Progenitor cell of endocrine pancreas (in vitro differentiated cells): Measurements from ENCODE around the gene OPTN. TPM values are rescaled to one million over a fixed set of nuclear protein-coding genes. Genes with fewer than 3 reads are reported as not detected.

Experiments used
- DNase-seq: peaks from one replicate; pipeline ENCODE4 v3.0.0; 2021; ENCODE audit warnings: low spot score; ENCODE audit not compliant: unreplicated experiment
- H3K27ac Mint-ChIP-seq: 2 replicates; pipeline ENCODE4 v1.8.0; 2021; ENCODE audit warnings: mild to moderate bottlenecking, moderate library complexity, mixed read lengths
- H3K27me3 Mint-ChIP-seq: 2 replicates; pipeline ENCODE4 v1.8.0; 2021; ENCODE audit warnings: mixed read lengths
- H3K36me3 Mint-ChIP-seq: 2 replicates; pipeline ENCODE4 v1.8.0; 2022; ENCODE audit warnings: mixed read lengths; ENCODE audit not compliant: insufficient read depth
- H3K4me1 Mint-ChIP-seq: 2 replicates; pipeline ENCODE4 v1.8.0; 2021; ENCODE audit warnings: low read depth, mixed read lengths
- H3K4me3 Mint-ChIP-seq: 2 replicates; pipeline ENCODE4 v1.8.0; 2021; ENCODE audit warnings: low read depth, mild to moderate bottlenecking, moderate library complexity, mixed read lengths
- H3K9me3 Mint-ChIP-seq: 2 replicates; pipeline ENCODE4 v1.8.0; 2021; ENCODE audit warnings: low read depth, mixed read lengths
- total RNA-seq: library from RNA; stranded (reverse); gene quantifications from 2 replicates; pipeline ENCODE4 v1.2.1, GENCODE V29; 2021
- TF ChIP-seq, protein P1 (sequence below): fragments of 200-600 bp; sonication (generic); IDR thresholded peaks from one replicate; pipeline ENCODE4 v1.5.0; 2021; ENCODE audit warnings: antibody characterized with exemption, mild to moderate bottlenecking; ENCODE audit not compliant: unreplicated experiment

The OPTN gene
- total RNA-seq, 1 donor from 2014 or later, result 6.8 TPM

DNA sequence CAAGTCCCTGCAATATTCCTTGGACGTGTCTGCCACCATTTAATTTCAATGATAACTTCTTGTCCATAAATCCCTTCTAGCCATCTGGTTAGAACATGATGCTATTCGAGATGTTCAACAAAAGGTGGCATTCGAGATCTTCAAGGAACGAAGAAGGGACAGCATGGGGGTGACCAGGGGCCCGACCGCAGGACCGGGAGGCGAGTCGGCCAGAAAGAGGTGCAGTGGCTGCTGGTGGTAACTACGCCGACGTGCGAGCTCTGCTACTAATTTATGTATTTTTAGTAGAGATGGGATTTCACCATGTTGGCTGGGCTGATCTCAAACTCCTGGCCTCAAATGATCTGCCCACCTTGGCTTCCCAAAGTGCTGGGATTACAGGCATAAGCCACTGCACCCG is 4.7 kb downstream of the OPTN start:
- Mint-ChIP-seq H3K36me3 (no peaks in the 10 kb centered on the region), H3K9me3 (no peaks in the 10 kb centered on the region), H3K4me3 (no peak overlapping the region), H3K4me1 (peaks cover 14% of the 10 kb centered on the region), H3K27ac (no peak overlapping the region), H3K27me3 (peaks cover 19% of the 10 kb centered on the region)
- no peak for DNase-seq
- TF ChIP-seq, protein P1, sequence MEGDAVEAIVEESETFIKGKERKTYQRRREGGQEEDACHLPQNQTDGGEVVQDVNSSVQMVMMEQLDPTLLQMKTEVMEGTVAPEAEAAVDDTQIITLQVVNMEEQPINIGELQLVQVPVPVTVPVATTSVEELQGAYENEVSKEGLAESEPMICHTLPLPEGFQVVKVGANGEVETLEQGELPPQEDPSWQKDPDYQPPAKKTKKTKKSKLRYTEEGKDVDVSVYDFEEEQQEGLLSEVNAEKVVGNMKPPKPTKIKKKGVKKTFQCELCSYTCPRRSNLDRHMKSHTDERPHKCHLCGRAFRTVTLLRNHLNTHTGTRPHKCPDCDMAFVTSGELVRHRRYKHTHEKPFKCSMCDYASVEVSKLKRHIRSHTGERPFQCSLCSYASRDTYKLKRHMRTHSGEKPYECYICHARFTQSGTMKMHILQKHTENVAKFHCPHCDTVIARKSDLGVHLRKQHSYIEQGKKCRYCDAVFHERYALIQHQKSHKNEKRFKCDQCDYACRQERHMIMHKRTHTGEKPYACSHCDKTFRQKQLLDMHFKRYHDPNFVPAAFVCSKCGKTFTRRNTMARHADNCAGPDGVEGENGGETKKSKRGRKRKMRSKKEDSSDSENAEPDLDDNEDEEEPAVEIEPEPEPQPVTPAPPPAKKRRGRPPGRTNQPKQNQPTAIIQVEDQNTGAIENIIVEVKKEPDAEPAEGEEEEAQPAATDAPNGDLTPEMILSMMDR, result no peak

DNA sequence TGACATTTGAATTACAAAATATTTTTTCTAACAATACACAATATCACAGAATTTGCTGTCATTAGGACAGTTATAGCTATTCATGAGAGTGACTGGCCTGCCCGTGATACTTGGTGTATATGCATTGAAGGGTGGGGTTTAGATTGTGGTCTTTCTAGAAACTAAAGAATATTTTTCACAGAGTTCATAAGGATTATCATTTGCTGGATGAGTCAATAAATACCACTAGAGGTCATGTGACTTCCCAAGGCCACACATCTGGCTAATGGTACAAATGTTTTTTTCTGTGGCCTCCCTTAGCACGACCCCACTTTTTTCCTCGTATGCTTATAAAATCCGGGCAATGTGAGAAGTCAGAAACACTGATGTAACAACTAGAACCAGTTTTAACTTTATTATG is 5.2 kb downstream of the OPTN start:
- TF ChIP-seq, protein P1, result no peak
- H3K9me3 Mint-ChIP-seq, result no peaks in the 10 kb centered on the region
- no peak for DNase-seq
- H3K27me3 Mint-ChIP-seq, result peaks cover 19% of the 10 kb centered on the region
- no peaks in the 10 kb centered on the region for H3K36me3 Mint-ChIP-seq
- no peak overlapping the region for H3K27ac Mint-ChIP-seq
- H3K4me3 Mint-ChIP-seq, result no peak overlapping the region
- H3K4me1 Mint-ChIP-seq, result peaks cover 14% of the 10 kb centered on the region

GRCh38 chr10:13106387-13107045 is 6.6 kb downstream of the OPTN start:
- DNase-seq, result no peak
- Mint-ChIP-seq H3K27ac (no peak overlapping the region), H3K27me3 (peaks cover 12% of the 10 kb centered on the region), H3K4me3 (no peak overlapping the region), H3K36me3 (no peaks in the 10 kb centered on the region), H3K9me3 (no peaks in the 10 kb centered on the region), H3K4me1 (peaks cover 10% of the 10 kb centered on the region)
- TF ChIP-seq, protein P1, result no peak

DNA sequence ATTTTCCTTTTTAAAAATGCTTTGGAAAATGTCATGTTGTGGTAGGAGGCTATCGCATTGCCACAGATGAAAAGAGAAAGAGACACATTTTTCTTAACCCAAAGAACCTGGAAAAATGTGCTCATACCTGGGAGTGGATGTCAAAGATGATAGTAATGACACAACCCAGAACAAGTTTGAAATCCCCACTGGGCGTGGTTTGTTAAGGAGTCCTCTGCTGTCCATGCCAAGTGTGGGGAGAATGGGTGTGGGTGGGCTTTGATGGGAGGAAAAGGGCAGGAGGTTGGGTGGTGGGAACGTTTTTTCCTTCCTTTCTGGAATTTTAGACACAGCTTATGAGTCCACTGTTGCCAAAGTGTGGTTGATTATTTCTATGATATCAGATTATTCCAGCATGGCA is 10.9 kb downstream of the OPTN start:
- Mint-ChIP-seq H3K27me3 (no peaks in the 10 kb centered on the region), H3K27ac (no peak overlapping the region), H3K9me3 (no peaks in the 10 kb centered on the region), H3K36me3 (no peaks in the 10 kb centered on the region), H3K4me3 (no peak overlapping the region), H3K4me1 (peaks cover 13% of the 10 kb centered on the region)
- TF ChIP-seq, protein P1, result no peak
- no peak for DNase-seq

DNA sequence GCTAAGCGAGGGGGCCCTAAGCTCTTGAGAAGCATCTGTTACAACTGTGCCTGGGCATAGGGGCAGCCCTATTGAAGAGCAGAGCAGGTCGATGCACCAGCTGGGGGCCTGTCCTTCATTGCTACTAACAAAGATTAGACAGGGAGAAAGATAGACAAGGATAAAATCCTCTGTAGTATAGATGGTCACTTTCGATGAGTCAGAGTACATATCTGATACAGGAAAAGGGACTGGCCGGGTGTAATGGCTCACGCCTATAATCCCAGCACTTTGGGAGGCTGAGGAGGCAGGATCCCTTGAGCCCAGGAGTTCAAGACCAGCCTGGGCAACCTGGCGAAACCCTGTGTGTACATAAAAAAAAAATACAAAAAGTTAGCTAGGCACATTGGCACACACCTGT is 13.6 kb downstream of the OPTN start:
- DNase-seq, result no peak
- H3K4me1 Mint-ChIP-seq, result peaks cover 7% of the 10 kb centered on the region

More for the DNA sequence above, 13.6 kb downstream of the OPTN start:
- Mint-ChIP-seq H3K36me3 (no peaks in the 10 kb centered on the region), H3K27me3 (no peaks in the 10 kb centered on the region), H3K27ac (no peak overlapping the region), H3K9me3 (no peaks in the 10 kb centered on the region), H3K4me3 (no peak overlapping the region)
- TF ChIP-seq, protein P1, result no peak
